H1 (cell line): Measurements from ENCODE around the gene MRTFA. TPM values are rescaled to one million over a fixed set of nuclear protein-coding genes. Genes with fewer than 3 reads are reported as not detected.

Experiments used
- CTCF ChIA-PET: fragments of 300-600 bp; sonication (Branson Sonifier 250); formaldehyde crosslinking; loops from one replicate; lab custom pipeline; 2021; ENCODE audit not compliant: partially characterized antibody; lab: Charles Lee
- POLR2A ChIA-PET: fragments of 300-600 bp; sonication (Branson Sonifier 250); formaldehyde crosslinking; loops from one replicate; lab custom pipeline; 2021; ENCODE audit warnings: inconsistent platforms; ENCODE audit not compliant: partially characterized antibody; lab: Charles Lee
- DNase-seq, 2 experiments: peaks; one replicate each; pipeline versions ENCODE4 v3.0.0 to v3.0.0-alpha.2; 2010 to 2022; ENCODE audit warnings: low spot score in 2 of 2, low read depth in 1 of 2, mixed read lengths in 1 of 2
- FAIRE-seq: peaks from 2 replicates; lab custom pipeline; 2011; peaks lifted over from hg19 to GRCh38; lab: Jason Lieb, UNC
- H2AFZ ChIP-seq: 2 replicates; pipeline ENCODE4 v1.8.1; 2012; ENCODE audit warnings: low read length, inconsistent platforms
- H2AK5ac ChIP-seq: 2 replicates; pipeline ENCODE4 v1.6.1; 2013; ENCODE audit warnings: low read depth, low read length
- H2BK120ac ChIP-seq: replicated peaks from 2 replicates; pipeline ENCODE3; 2013; ENCODE audit warnings: low read depth, low read length, inconsistent platforms
- H2BK12ac ChIP-seq: 2 replicates; pipeline ENCODE4 v1.6.1; 2013; ENCODE audit warnings: low read depth, low read length
- H2BK15ac ChIP-seq: 2 replicates; pipeline ENCODE4 v1.6.1; 2013; ENCODE audit warnings: low read length
- H2BK20ac ChIP-seq: 2 replicates; pipeline ENCODE4 v1.6.1; 2013; ENCODE audit warnings: low read length
- H2BK5ac ChIP-seq: 2 replicates; pipeline ENCODE4 v1.6.1; 2013; ENCODE audit warnings: low read depth, low read length
- H3K14ac ChIP-seq: 2 replicates; pipeline ENCODE4 v1.6.1; 2013; ENCODE audit warnings: inconsistent platforms; ENCODE audit not compliant: insufficient read length
- H3K18ac ChIP-seq: 2 replicates; pipeline ENCODE4 v1.6.1; 2013; ENCODE audit warnings: low read length; ENCODE audit errors: extremely low read depth
- H3K23ac ChIP-seq: 2 replicates; pipeline ENCODE4 v1.6.1; 2013; ENCODE audit warnings: inconsistent platforms; ENCODE audit not compliant: insufficient read length
- H3K23me2 ChIP-seq: 2 replicates; pipeline ENCODE4 v1.6.1; 2013; ENCODE audit warnings: low read depth, low read length
- H3K27ac ChIP-seq: 2 replicates; pipeline ENCODE4 v1.6.1; 2011; ENCODE audit warnings: low read depth, low read length, inconsistent platforms
- H3K27me3 ChIP-seq, 4 experiments: replicated peaks in 1 of 4; 1 replicate in 1 of 4; 2 replicates in 3 of 4; pipeline versions ENCODE4 v1.6.1 to v1.8.1; 2011 to 2013; ENCODE audit warnings: low read length in 3 of 4, mild to moderate bottlenecking in 3 of 4, inconsistent platforms in 2 of 4, mixed read lengths in 2 of 4, moderate library complexity in 1 of 4; ENCODE audit not compliant: control insufficient read depth in 3 of 4, insufficient read depth in 3 of 4; ENCODE audit errors: extremely low read depth in 1 of 4
- H3K36me3 ChIP-seq, 4 experiments: 2 replicates each; pipeline versions ENCODE4 v1.6.1 to v1.8.1; 2011 to 2013; ENCODE audit warnings: mild to moderate bottlenecking in 4 of 4, low read length in 3 of 4, moderate library complexity in 2 of 4, control low read depth in 1 of 4, inconsistent platforms in 1 of 4; ENCODE audit not compliant: insufficient read depth in 4 of 4, control insufficient read depth in 2 of 4
- H3K4ac ChIP-seq: replicated peaks from 2 replicates; pipeline ENCODE3; 2013; ENCODE audit warnings: low read length, low read depth, mixed read lengths, inconsistent platforms; ENCODE audit not compliant: insufficient read length
- H3K4me1 ChIP-seq, 4 experiments: replicated peaks in 1 of 4; 1 replicate in 1 of 4; 2 replicates in 3 of 4; pipeline versions ENCODE4 v1.6.1 to v1.8.1; 2011 to 2013; ENCODE audit warnings: low read length in 3 of 4, inconsistent platforms in 2 of 4, mixed read lengths in 1 of 4; ENCODE audit not compliant: insufficient read depth in 4 of 4, control insufficient read depth in 3 of 4
- H3K4me2 ChIP-seq, 2 experiments: 2 replicates each; pipeline versions ENCODE4 v1.6.1 to v1.8.1; 2011 to 2013; ENCODE audit warnings: low read depth in 2 of 2, low read length in 2 of 2, control low read depth in 1 of 2, inconsistent platforms in 1 of 2, mild to moderate bottlenecking in 1 of 2; ENCODE audit not compliant: insufficient read depth in 1 of 2
- H3K4me3 ChIP-seq, 4 experiments: fragments of 200-600, 300-600 bp in 1 of 4; sonication (generic), shearing (Covaris generic), sonication (Bioruptor Twin) in 1 of 4; 2 replicates each; pipeline versions ENCODE4 v1.5.1 to v1.8.1; 2011 to 2016; ENCODE audit warnings: low read length in 4 of 4, low read depth in 3 of 4, control low read depth in 2 of 4, inconsistent platforms in 2 of 4, mild to moderate bottlenecking in 2 of 4, mixed read lengths in 1 of 4, moderate library complexity in 1 of 4; ENCODE audit not compliant: insufficient read depth in 2 of 4; ENCODE audit errors: extremely low read depth in 1 of 4
- H3K56ac ChIP-seq: replicated peaks from 2 replicates; pipeline ENCODE3; 2013; ENCODE audit warnings: low read depth, mild to moderate bottlenecking, mixed read lengths, low read length, inconsistent platforms; ENCODE audit not compliant: insufficient read length
- H3K79me1 ChIP-seq: 2 replicates; pipeline ENCODE4 v1.6.1; 2013; ENCODE audit warnings: low read depth, low read length, control low read depth
- H3K79me2 ChIP-seq, 2 experiments: 2 replicates each; pipeline versions ENCODE4 v1.6.1 to v1.8.1; 2012 to 2013; ENCODE audit warnings: low read length in 2 of 2, mild to moderate bottlenecking in 2 of 2, inconsistent platforms in 1 of 2; ENCODE audit not compliant: insufficient read depth in 2 of 2, control insufficient read depth in 1 of 2
- H3K9ac ChIP-seq, 4 experiments: replicated peaks in 1 of 4; 1 replicate in 1 of 4; 2 replicates in 3 of 4; pipeline versions ENCODE4 v1.6.1 to v1.8.1; 2011 to 2013; ENCODE audit warnings: low read depth in 3 of 4, low read length in 3 of 4, control low read depth in 2 of 4, mild to moderate bottlenecking in 2 of 4, moderate library complexity in 2 of 4, inconsistent platforms in 1 of 4; ENCODE audit errors: extremely low read depth in 1 of 4
- H3K9me3 ChIP-seq, 2 experiments: 2 replicates each; pipeline versions ENCODE4 v1.6.1 to v1.8.1; 2012 to 2013; ENCODE audit warnings: mild to moderate bottlenecking in 2 of 2, moderate library complexity in 2 of 2, control low read depth in 1 of 2, inconsistent platforms in 1 of 2, low read depth in 1 of 2, low read length in 1 of 2, mixed read lengths in 1 of 2; ENCODE audit not compliant: insufficient read depth in 2 of 2
- H4K20me1 ChIP-seq, 2 experiments: replicated peaks in 1 of 2; 2 replicates each; pipeline versions ENCODE3 to v1.8.1; 2011 to 2013; ENCODE audit warnings: inconsistent platforms in 2 of 2, low read length in 2 of 2, mild to moderate bottlenecking in 1 of 2; ENCODE audit not compliant: insufficient read depth in 2 of 2, control insufficient read depth in 1 of 2
- H4K5ac ChIP-seq: 2 replicates; pipeline ENCODE4 v1.6.1; 2013; ENCODE audit warnings: low read length, low read depth, mixed read lengths, inconsistent platforms; ENCODE audit not compliant: insufficient read length
- H4K8ac ChIP-seq: 2 replicates; pipeline ENCODE4 v1.8.0; 2013; ENCODE audit warnings: mild to moderate bottlenecking, moderate library complexity, low read length, inconsistent platforms; ENCODE audit not compliant: insufficient read depth; ENCODE audit errors: extremely low read depth
- H4K91ac ChIP-seq: replicated peaks from 2 replicates; pipeline ENCODE3; 2013; ENCODE audit warnings: low read length, mixed read lengths, inconsistent platforms; ENCODE audit not compliant: insufficient read length
- MAFK ChIP-seq: IDR thresholded peaks from 2 replicates; pipeline ENCODE4 v1.6.1; 2012; ENCODE audit warnings: low read depth, mild to moderate bottlenecking, improper control_type of control experiment, low read length
- SP4 ChIP-seq: IDR thresholded peaks from 2 replicates; pipeline ENCODE4 v1.6.1; 2012; ENCODE audit warnings: low read length, inconsistent platforms
- WGBS, 2 experiments: shearing (Covaris generic) in 1 of 2; methylation state at CpG; one replicate each; pipeline versions ENCODE4 v1.1.6 to v1.1.7; 2013 to 2015; ENCODE audit warnings: low lambda C conversion rate in 2 of 2, mixed read lengths in 2 of 2, inconsistent platforms in 1 of 2, low coverage in 1 of 2, missing lambda C conversion rate in 1 of 2; ENCODE audit not compliant: insufficient replicate concordance in 2 of 2, insufficient coverage in 1 of 2, insufficient read length in 1 of 2; ENCODE audit errors: extremely low coverage in 1 of 2, missing lambda C conversion rate in 1 of 2; 5-methylcytosine and 5-hydroxymethylcytosine counted together
- polyA plus RNA-seq, 7 experiments: library from polyadenylated mRNA; depleted of rRNA in 3 of 7; stranded (reverse) in 5 of 7; unstranded in 2 of 7; fragments of >200 nt in 5 of 7; fragments of 200-250 nt in 2 of 7; gene quantifications; 1 replicate in 5 of 7; 2 replicates in 1 of 7; 4 replicates in 1 of 7; pipeline versions ENCODE4 v1.2.1 to v1.2.3, GENCODE V29; 2011 to 2013; ENCODE audit warnings: missing spikeins in 2 of 7, mixed read lengths in 2 of 7
- total RNA-seq: library from RNA; stranded (reverse); fragmentation: NEBNext Ultra II Directional; extraction: Animal tissue kit (Norgen Biotek cat#: 25700); gene quantifications from 2 replicates; pipeline ENCODE4 v1.2.1, GENCODE V29; 2021

MRTFA gene
- total and polyA plus RNA-seq, 2 of the 8 experiments (the other 6 are each of a cell fraction or from before 2014, with no cell fraction given) = 5.4 to 37.9 TPM

DNA sequence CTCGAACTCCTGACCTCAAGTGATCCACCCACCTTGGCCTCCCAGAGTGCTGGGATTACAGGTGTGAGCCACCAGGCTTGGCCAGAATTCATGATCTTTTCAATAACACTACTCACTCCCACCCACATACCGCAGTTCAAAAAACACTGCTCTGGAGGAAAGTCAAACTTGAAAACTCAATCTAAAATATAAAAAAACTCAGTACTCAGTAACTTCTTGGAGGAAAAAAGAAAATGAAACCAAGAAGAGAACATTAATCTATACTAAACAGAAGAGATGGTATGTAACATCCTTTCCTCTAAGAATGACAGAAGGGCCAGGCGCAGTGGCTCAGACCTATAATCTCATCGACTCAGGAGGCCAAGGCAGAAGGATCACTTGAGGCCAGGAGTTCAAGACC lies 58.3 kb downstream of the MRTFA start:
- no peak overlapping the region for H3K4me3 ChIP-seq
- H3K9me3 ChIP-seq = peaks cover 0 to 3% of the 10 kb centered on the region in 2 experiments; a peak in 1 of 4 replicates
- peaks cover 2% of the 10 kb centered on the region; the same call in 1 of the 2 replicates for H3K79me1 ChIP-seq
- H3K79me2 ChIP-seq = peaks cover 0 to 11% of the 10 kb centered on the region in 2 experiments; a peak in 1 of 4 replicates
- FAIRE-seq (no peak), DNase-seq (no peak)
- H3K18ac ChIP-seq = no peak overlapping the region
- H2BK5ac ChIP-seq = peak overlapping the region; percentile 68; the same call in 1 of the 2 replicates
- H3K23ac ChIP-seq = no peak overlapping the region
- no peak overlapping the region for H2BK15ac ChIP-seq
- H2AFZ ChIP-seq = no peak overlapping the region
- no peaks in the 10 kb centered on the region; a peak in 1 of 8 replicates for H3K36me3 ChIP-seq
- no peak overlapping the region for H3K4ac ChIP-seq
- no peaks in the 10 kb centered on the region for H3K27me3 ChIP-seq
- no peak overlapping the region for H3K9ac ChIP-seq
- H2BK20ac ChIP-seq = no peak overlapping the region
- H2AK5ac ChIP-seq = no peak overlapping the region
- H4K8ac ChIP-seq = no peak overlapping the region
- no peak overlapping the region for H2BK12ac ChIP-seq
- POLR2A ChIA-PET = no interaction called here
- H3K56ac ChIP-seq = no peak overlapping the region
- H3K4me2 ChIP-seq = no peak overlapping the region
- H4K91ac ChIP-seq = no peak overlapping the region
- 93% methylated on average over 4 of the region's 4 CpGs; no CpG with 5 or more reads in 1 of the 2 experiments for whole genome bisulfite sequencing, 2 experiments
- no peak overlapping the region for H4K5ac ChIP-seq
- H3K4me1 ChIP-seq = peaks cover 0 to 2% (median 0%) of the 10 kb centered on the region in 4 experiments; a peak in 2 of 7 replicates
- CTCF ChIA-PET = interaction anchor here (1.7 kb wide), 1 partner anchor 52 kb away, joined by 3 read pairs; no protein-coding TSS in a partner anchor
- no peak overlapping the region for H3K27ac ChIP-seq
- H3K23me2 ChIP-seq = no peaks in the 10 kb centered on the region
- no peak overlapping the region for H2BK120ac ChIP-seq
- no peaks in the 10 kb centered on the region for H4K20me1 ChIP-seq
- H3K14ac ChIP-seq = no peak overlapping the region
- TF ChIP-seq MAFK (no peak), SP4 (no peak)
